DMS153 treated with DMSO at 0.1 percent for 48 hours (cell line): Measurements from ENCODE around the gene KIFBP.
A peak's percentile ranks its signal among the peaks of the same experiment; 100 is the strongest.

Experiments
- DNase-seq: peaks from one replicate; lab custom pipeline; 2025; ENCODE audit not compliant: unreplicated experiment; lab: John Stamatoyannopoulos, UW

KIFBP gene

DNA sequence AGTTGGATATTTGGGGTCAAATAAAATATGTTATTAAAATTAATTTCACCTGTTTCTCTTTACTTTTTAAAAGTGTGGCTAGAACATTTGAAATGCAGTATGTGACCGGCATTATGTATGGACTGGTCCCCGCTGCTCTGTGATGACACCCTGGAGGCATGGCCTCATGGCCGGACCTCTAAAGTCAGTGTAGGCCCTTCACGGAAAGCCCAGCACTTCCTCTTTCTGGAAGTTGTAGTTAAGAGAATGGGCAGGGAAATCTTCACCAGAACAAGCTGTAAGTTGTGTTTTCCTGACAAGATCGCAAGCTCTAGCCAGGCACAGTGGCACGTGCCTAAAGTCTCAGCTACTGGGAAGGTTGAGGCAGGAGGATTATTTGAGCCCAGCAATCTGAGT, 61.0 kb downstream of the KIFBP start:
- DNase-seq, result no peak

DNA sequence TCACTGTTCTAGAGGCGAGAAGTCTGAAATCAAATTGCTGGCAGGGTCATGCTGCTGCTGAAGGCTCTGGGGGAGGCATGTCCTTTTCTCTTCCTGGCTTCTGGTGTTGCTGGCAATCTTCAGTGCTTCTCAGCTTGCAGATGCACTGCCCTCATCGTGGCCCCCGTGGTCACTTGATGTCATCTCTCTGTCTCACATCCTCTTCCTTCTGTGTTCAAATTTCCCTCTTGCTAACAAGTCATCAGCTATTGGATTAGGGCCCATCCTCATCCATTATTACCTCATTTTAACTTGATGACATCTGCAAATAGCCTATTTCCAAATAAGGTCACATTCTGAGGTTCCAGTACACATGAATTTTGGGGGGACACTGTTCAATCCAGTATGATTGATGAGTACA, 62.7 kb downstream of the KIFBP start:
- no peak for DNase-seq

DNA sequence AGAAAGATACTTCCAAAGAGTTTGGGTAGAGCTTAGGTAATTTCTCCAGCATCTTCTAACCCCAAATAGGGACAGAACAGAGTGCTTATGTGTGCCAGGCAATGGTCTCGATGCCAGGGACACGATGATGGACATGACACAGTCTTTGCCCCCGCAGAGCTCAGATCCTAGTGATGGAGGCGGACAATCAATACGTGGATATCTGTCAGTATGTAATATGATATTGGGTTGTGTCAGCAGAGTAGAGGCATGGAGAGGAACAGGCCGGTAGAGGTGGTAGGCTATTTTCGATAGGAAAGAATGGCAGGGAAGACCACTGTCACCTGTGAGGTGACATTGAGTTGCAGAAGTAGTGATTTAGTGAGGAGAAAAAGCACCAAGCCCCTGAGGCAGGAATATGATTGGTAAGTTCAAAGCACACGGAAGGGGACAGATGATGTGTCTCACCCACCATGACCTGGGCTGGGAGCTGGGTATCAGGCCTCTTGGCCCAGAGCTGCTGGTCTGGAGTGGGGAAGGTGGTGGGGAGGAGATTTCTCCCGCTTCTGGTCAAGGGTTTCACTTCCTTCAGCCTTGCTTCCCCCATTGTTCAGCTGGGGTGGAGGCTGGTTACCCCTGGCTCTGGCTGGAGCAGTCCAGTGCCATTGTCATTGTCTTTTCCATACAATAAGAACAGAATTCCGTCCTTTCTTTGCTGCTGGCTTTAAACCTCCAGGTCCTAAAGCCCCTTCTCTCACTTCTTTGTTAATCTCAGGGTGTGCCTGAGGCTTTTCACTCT, 63.3 kb downstream of the KIFBP start:
- no peak for DNase-seq

DNA sequence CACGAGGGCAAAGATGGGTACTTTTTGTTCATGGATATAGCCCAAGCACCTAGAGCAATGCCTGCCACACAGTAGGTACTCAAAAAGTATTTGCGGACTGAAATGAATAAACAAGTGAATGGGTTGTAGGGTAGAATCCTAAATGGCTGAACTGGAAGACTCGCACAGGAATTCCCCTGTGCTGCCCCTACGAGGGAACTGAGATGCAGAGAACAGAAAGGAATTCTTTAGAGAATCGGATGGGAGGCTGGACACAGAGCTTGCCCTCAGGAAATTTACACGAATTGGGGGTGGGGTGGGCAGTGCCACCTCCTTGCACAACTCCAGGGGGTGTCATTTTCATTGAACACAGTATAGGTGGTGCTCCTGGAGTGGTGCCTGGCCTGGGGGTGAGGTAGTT, 64.1 kb downstream of the KIFBP start:
- no peak for DNase-seq

DNA sequence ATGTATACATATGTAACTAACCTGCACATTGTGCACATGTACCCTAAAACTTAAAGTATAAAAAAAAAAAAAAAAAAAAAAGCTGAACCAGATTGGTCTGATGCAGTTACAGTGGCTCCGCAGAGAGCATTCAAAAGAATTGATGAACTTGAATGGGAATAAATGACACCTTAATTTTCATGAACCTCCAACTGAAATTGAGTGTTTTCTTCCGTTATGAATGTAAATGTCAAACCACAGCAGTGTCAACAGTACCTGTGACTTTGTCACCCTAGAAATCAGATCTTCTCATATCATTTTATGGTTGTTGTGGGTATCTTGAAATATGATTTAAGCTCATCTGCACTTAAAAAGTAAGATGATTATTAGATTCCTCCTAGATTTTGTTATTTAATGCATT, 66.6 kb downstream of the KIFBP start:
- no peak for DNase-seq

DNA sequence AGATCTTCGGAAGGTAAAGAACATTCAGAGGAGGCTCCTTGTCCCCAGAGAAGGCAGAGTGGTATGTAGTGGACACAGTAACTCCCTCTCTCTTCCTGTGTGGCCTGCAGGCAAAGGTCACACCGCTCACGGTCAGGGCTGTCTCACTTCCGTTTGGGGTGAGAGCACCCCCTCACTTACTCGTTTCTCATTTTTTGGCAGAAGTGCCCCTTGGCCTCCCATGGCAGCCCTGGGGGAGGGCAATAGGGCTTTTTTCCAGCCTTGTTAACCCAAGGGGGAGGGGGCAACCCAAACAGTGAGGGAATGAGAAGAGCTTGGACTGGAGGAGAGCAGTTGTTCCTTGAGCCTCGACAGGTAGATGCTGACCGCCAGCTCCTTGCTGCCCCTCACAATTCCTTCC, 67.5 kb downstream of the KIFBP start:
- no peak for DNase-seq

DNA sequence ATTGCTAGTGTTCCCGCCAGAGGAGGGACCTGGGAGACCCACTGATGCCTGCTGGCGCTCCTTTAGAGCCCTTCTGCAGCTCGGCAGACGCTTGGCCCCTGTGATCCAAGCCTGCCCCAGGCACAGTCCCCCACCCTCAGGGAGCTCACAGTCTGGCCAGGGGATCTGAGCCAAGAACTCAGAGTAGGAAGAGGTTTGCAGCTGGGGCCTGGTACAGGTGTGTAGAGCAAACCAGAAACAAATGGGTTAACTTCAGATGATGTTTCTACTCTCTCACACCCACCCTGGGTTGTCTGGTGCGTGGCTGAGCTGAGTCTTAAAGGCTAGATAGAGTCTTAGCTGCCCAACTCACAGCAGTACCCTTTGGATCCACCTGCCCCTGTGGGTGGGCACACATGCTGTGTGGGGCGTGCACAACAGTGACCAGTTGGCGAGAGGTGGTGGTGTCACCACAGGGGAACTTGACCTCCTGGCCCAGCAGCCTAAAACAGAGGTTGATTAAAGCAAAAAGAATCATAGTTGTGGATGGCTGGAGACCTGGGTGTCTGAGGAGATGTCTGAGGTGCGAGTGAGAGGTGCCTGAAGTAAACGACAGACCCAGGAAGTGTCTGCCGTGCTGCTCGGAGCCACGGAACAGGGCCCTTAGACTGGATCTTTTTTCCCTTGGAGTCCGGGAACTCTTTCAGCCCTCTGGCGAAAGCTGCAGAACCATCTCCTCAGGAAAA, 68.1 kb downstream of the KIFBP start:
- DNase-seq, result no peak

DNA sequence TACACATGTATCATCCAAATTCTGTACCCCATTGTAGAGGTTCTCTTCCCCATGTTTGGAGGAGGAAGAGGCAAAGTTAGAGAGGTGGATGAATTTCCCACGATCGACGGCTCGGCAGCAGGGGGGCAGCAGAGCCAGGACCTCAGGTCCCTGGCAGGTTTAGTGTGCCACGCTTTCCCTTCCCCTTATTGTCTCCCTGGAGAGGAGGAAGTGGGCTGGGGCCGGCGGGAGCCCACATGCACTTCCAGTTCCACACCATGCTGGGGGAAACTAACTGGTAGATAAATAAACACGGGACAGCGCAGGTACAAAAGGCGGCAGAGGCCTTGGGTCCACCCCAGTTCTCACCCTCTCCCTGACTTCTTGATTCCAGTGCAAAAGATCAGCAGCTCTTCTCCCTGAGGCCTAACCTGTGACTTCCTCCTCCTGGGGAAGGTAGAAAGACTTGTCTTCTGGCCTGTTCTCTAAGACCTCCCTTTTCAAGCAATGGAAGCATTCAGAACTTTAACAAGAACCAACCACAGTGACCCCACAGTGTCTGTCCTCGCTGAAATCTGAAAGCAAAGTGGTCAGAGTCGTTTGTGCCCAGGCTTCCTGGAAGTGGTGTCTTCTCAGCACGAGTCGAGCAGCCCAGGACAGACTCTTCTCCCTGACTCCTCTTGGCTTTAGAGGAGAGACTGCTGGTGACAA, 68.8 kb downstream of the KIFBP start:
- no peak for DNase-seq

DNA sequence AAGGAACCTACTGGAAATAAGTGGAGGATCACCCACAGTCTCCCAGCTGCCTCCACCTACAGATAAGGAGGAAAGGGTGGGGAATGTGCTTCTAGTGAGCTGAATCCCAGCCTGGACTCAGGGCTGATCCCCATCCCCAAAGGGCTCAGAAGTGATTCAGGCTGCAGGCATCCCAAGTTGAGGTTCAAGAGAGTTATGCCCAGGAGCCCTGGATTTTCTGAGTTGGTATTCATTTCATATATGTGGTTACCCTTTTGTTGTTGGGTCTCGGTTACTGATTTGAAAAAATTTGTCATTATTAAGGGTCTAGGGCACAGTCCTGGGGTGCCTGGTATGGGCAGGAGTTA, 69.3 kb downstream of the KIFBP start:
- no peak for DNase-seq

DNA sequence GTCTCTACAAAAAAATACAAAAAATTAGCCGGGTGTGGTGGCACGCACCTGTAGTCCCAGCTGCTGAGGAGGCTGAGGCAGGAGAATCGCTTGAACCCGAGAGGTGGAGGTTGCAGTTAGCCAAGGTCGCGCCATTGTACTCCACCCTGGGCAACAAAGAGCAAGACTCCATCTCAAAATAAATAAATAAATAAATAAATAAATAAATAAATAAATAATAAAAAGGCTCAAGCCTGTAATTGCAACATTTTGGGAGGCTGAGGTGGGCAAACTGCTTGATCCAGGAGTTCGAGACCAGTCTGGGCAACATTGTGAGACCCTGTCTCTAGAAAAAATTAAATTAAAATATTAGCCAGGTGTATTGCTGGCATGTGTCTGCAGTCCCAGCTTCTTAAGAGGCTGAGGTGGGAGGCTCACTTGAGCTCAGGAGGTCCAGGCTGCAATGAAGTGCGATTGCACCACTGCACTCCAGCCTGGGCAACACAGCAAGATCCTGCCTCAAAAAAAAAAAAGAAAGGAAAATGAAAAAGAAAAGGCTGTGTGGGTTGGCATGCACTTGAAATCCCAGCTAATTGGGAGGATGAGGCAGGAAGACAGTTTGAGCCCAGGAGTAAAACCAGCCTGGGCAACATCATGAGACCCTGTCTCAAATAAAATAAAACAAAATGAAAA, 71.7 kb downstream of the KIFBP start:
- DNase-seq, result no peak

DNA sequence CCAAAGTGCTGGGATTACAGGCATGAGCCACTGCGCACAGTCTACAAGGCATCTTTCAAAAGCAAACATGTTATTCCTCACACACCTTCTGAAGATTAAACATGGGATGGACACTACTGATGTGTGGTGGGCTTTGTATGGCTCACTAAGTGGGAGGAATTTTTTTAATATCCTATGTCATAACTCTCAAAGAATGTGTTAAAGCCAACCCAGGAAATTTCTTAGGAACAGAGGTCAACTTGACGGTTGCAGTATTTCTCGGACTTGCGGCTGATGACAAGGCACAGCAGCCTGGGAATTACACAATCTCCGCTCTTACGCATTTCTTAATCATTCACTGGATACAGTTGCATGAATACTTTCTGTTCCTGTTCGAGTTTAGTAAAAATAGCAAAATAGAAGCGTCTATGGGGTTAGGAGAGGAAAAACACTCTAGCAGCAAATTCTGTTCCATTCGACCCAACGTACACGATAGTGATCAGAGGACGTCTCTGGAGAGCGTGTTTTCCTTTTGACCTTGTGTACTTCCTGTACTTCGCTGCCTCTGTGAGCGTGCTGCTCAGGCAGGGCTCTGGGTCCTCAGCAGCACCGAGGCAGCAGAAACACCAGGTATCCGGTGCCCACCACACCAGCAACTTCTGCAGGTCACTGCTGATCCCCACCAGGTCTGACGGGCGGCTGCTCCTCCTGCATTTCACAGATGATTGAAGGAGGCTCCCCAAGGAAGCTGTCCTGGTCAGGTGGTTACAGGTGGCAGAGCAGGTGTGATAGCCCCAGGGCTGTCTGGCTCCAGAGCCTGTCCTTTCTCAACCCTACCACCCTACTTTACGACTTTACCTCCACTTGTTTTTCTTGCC, 72.9 kb downstream of the KIFBP start:
- DNase-seq, result peak; percentile 47

DNA sequence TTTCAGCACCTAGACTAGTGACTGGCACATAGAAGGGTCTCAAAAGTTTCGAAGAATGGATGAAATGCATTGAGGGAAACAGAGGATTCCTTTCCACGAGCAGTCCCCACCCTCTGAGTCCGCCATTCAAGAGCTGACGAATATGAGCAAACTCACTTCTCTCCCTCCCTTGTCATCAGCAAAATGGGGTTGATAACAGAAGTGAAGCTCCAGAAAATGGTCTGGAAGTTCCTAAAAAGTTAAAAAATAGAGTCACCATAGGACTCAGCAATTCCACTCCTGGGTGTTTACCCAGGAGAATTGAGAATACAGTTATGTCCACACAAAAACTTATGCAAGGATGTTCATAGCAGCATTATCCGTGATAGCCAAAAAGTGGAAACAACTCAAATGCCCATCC, 74.3 kb downstream of the KIFBP start:
- DNase-seq, result no peak

DNA sequence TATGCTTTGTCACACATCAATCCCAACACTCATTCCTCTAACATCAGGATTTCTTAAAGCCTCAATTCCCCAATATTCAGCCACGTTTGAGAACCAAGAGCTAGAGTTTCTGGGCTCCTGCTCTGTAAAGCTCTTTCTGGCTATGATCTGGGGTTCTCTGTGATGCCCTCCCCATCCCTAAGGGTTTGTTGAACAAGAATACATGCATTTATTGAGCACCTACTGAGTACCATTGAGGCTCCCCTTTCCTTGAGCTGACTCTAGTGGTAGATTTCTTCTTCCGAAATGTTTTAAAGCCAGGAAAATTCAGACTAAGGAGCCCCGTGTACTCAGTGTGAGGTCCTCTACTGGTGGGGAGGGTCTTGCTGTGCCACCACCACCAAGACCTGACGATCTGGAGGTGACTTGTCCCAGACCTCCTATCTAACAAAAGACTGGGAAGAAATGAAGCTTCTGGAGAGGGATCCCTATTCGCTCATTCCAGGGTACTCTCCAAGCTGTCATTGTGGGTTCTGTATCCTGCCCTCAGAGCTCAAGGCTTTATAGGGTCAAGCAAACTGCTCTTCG, 76.2 kb downstream of the KIFBP start:
- DNase-seq, result no peak

DNA sequence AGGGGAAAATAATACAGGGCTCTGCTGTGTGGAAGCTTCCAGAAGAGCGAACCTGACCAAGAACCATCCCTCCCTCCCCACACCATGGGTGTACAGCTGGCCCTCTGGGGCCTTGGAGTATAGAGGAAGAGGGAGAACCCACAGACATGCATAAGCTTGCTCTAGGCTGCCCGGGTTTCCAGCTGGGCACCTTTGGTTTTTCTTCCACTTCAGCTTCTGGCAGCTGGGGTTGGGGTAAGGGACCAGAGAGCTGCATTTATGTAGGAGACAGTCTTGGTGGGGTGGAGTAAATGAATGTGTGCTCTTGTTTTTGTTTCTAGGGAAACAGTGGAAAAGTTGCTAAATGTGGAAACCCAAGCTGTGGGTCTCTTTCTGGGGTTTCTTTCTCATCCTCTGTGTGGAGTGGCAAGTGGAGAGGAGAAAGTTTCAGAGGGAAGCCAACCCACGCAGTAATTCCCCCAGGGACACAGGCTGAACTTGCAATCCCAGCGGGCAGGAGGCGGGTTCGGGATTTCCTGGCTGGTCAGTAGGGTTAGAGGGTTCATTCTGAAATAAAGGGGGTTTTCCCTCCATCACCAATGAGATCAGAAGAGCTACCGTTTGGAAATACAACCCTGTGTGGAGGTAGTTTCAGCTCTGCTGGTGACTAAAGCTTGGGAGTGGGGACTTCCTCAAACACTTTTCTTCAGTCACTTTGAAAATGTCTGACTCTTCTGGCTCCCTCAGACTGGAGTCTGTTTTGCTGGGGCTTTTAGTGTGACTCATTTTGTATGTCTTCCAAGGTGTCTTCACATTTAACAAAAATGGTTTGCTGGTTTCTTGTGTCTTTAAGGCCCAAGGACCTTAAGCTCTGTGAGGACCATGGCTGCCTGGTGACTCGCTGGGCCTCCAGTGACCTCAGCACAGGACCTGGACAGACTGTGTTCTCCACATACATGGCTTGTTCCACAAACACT, 77.1 kb downstream of the KIFBP start:
- no peak for DNase-seq
